Medulla oblongata (tissue), 1 donor: ENCODE measurements around the gene PIP4K2C.
A peak's percentile ranks its signal among the peaks of the same experiment; 100 is the strongest.
"Not testable (repeated sequence)": the region's sequence is repeated elsewhere in the genome, so short reads cannot be mapped to it uniquely, and the experiment has no call there.

ENCODE experiments used
- DNase-seq: peaks from one replicate; pipeline ENCODE4 v3.0.0-alpha.2; 2015; ENCODE audit errors: extremely low spot score

Gene PIP4K2C

DNA sequence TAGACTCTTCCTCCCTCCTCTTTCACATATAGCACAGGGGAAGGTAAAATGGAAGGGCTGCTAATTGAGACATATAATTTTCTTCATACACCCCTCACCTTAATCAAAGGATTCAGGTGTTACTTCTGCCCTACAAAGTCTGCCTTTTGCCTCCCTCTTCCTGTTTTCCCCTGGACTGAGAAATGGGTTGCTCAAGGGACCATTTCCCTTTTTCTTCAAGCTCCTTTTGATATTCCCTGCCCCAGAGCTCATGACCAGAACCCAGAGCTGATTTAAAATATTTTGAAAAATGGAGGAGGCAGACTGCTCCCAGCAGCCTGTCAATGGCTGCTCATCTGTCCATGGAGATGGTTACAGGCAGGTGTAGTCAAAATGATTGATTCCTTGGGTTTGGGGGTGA, 6.3 kb upstream of the PIP4K2C start:
- peak; percentile 17 for DNase-seq

GRCh38 chr12:57585156-57585555, 5.8 kb upstream of the PIP4K2C start:
- no peak for DNase-seq

GRCh38 chr12:57586128-57586527, 4.9 kb upstream of the PIP4K2C start:
- no peak for DNase-seq

DNA sequence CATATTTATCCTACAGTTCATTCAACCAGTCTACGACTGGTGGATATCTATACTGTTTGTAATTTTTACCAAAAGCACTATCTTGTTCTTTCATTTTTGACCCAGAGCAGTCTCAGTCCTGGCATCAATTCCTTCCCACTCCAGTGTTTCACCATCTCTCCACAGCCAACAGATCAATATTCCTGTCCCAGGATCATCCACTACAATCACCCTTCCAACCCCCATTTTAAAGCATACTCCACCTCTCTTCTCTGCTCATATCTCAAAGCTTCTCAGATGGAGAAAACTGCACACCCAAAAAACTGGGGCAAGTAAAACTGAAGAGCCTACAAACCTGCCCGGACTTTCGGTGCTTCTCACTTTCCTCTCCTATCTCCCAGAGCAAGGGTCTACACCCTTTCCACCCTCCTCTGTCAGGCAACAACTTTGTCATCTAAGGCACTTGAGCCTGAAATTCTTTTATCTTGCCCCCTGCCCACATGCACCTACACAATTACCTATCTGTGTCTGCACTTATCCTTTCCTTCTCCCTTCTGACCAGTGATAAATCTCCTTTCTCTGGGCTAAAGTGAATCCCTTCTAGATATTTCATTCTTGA, 4.1 kb upstream of the PIP4K2C start:
- DNase-seq: no peak

GRCh38 chr12:57588951-57589610, 1.9 kb upstream of the PIP4K2C start:
- DNase-seq: not testable (repeated sequence)

DNA sequence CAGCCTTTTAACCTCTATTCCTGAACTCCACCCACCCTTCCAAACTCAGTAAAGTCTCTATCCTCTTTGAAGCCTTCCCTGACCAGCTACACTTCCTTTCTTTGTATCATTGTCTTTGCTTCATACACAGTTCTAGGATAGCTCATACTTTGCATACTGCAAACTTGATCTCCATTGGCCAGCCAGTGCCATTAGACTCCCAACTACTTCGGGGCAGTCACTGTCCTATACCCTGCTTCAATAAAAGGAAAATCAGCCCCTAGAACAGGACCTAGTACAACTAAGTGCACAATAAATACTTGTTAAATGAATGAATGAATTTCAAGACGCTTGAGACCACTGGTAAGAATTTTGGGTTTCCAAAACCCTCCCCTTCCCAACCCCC, 521 bp upstream of the PIP4K2C start:
- no peak for DNase-seq

GRCh38 chr12:57591782-57592325, 862 bp downstream of the PIP4K2C start:
- no peak for DNase-seq

DNA sequence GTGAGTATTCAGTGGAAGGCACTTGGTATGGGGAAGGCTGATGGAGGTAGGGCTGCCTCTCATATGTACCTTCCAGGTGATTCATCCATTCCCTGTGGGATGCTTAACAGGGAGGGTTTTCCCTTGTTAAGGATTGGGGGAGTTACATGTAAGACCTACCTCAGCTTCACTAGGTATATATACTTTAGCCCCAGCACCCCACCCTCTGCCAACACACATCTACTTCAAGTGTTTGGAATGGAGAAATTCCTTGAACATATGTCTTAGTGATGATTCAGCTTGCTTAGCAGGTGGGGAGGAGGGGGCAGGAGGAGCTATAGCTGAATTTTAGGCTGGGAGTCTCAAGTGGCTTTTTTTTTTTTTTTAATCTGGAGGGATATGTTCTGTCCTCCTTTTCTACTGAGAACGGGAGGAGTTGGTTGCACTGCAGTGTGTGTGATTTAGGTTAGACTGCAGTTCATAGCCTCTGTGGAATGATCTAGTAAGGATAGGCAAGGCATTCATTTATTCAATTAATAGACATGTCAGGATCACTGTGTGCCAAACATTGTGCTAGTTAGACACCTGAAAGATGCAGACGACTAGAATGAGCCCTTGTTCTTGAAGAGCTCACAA, 1.7 kb downstream of the PIP4K2C start:
- DNase-seq: no peak

DNA sequence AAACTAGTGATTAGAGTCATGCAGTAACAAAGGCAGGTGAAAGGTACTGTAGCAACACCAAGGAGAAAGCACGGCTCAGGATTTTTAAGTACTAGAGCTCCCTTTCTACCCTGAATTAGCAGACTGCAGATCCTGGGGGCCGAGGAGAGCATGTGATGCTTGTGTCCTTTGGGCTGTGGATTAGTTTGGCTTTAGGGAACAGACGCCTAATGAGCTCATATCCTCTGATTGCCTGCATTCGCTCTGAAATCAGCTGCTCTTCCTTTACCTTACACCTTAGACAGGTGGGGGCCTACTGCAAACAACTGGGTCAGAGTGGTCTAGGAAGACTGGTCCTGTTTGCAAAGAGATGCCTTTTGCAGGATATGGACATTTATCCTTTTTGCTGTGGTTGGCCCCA, 2.2 kb downstream of the PIP4K2C start:
- DNase-seq: no peak

- DNase-seq: no peak
These were observed 9.4 kb downstream of the PIP4K2C start for GRCh38 chr12:57600395-57600794.

GRCh38 chr12:57602544-57602943, 11.6 kb downstream of the PIP4K2C start:
- DNase-seq: no peak

DNA sequence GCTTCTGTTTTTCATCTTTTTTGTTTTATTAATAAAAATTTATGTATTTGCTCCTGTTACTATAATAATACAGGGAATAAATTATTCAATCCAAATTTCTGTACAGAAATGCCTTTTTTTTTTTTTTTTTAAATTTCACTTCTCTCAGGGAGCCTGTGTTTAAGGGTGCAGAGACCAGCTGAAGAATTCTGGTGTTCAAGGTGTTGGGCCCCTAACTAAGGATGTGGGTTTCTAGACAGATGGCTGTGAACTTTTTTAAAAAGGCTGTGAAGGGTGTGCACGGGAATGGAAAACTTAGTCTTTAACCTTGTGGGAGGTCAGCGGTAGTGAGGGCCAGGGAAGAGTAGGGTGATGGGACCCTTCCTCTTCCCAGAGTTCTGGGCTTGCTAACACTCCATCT, 12.3 kb downstream of the PIP4K2C start:
- DNase-seq: no peak

DNA sequence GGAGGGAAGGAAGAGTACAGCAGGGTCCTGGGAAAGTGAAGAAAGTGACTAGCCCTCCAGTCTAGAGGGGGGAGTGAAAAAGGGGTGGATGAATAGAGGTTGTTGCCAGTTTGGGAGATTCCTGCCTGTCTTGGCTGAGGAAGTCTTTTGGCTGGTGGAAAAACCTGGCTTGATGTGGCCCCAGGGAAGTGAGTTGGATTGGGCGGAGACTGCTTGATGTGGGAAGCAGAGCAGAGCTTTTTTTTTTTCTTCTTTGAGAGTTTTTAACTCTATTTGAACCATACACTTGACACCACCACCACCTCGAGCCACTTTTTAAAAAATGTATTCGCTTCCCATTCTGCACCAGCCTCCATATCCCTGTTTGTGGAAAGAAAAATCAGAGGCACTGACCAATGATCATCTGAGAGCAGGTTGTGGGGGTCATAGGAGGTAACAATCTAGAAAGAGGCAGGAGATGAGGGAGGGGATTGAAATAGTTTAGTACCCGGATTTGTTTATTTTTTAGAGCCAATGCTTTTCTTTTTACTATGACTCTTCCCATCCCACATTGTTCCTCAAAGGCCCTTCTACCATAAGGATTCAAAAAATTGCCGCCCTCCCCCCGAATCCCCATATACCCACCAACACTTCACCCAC, 12.9 kb downstream of the PIP4K2C start:
- DNase-seq: peak; percentile 70

GRCh38 chr12:57604454-57604991, 13.5 kb downstream of the PIP4K2C start, which contains the start of gene DTX3:
TSS of gene DTX3 (plus strand) at chr12:57604824. CDS start at chr12:57606518, 1,694 bp downstream.
- DNase-seq: peak; percentile 76

- no peak for DNase-seq
These were observed 14.2 kb downstream of the PIP4K2C start for GRCh38 chr12:57604992-57605810.

- DNase-seq: no peak
These were observed 14.9 kb downstream of the PIP4K2C start for GRCh38 chr12:57605811-57606311.

DNA sequence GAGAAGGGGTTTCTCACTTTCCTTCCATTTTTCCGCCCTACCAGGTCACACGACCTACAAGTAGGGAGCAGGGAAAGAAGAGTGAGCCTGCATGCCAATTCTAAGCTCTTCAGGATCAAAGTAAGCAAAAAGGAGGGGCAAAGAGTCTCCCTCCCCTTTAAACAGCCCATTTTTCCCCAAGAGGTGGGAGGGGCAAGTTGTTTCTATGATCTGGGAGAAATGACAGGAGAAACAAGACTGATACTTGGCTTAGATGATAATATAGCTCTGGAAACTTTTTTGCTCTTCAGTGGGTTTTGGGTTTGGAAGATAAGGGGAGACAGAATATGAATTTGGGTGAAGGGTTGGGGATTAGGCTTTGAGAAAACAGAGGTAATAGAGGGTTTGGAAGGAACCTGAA, 15.4 kb downstream of the PIP4K2C start:
- no peak for DNase-seq

DNA sequence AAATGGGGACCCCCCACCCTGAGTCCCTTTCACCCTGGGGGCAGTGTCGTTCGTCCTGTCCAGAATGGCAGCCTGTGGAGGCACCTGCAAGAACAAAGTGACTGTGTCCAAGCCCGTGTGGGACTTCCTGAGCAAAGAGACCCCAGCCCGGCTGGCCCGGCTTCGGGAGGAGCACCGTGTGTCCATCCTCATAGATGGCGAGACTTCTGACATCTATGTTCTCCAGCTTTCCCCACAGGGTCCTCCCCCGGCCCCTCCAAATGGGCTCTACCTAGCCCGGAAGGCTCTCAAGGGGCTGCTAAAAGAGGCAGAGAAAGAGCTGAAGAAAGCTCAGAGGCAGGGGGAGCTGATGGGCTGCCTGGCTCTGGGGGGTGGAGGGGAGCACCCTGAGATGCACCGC, 15.8 kb downstream of the PIP4K2C start:
- DNase-seq: no peak

GRCh38 chr12:57607958-57608663, 17.1 kb downstream of the PIP4K2C start:
- DNase-seq: no peak

- DNase-seq: no peak
These were observed 18.2 kb downstream of the PIP4K2C start for GRCh38 chr12:57609101-57609780.
